ENCODE results near the gene COBL.

GRCh38 chr7:51080216-51080615, 236.4 kb downstream of the COBL start:
- TF ChIP-seq POLR2AphosphoS5 (IDR thresholded peaks at IDR 0.05; ENCODE audit: low read depth, low read length) (no peak), TAF1 (IDR thresholded peaks at IDR 0.05; ENCODE audit: borderline replicate concordance, low read depth, low read length) (no peak)

Data from GM12892 (cell line).